Measurements from ENCODE around the gene SMCO4. TPM values are rescaled to one million over a fixed set of nuclear protein-coding genes. Genes with fewer than 3 reads are reported as not detected.

Gene SMCO4
- total and polyA plus RNA-seq, 2 donors (not counting 1 experiment from before 2014, with no cell fraction given), result 3.6 to 5.1 TPM

GRCh38 chr11:93504110-93505095, 38.8 kb downstream of the SMCO4 start:
- DNase-seq (no peak), ATAC-seq (ENCODE audit: low read depth) (no peak)
- Histone ChIP-seq H3K36me3 (replicated peaks in 1 of 2; ENCODE audit: control extremely low read depth in 1 of 2, control insufficient read depth in 1 of 2, extremely low read depth in 1 of 2, insufficient read depth in 2 of 2, low read length in 1 of 2) (no peaks in the 10 kb centered on the region), H3K9me3 (ENCODE audit: control extremely low read depth in 1 of 3, control insufficient read depth in 2 of 3, insufficient read depth in 1 of 3, low read length in 2 of 3) (peaks cover 0 to 5% (median 0%) of the 10 kb centered on the region in 3 donors), H3K4me2 (replicated peaks; ENCODE audit: low read depth, low read length, poor library complexity, severe bottlenecking) (no peak overlapping the region), H3K27ac (ENCODE audit: low read length in 2 of 2) (no peak overlapping the region), H4K20me1 (ENCODE audit: control insufficient read depth, insufficient read depth, low read length, poor library complexity, severe bottlenecking) (no peaks in the 10 kb centered on the region), H3K4me3 (ENCODE audit: control extremely low read depth in 1 of 5, extremely low read depth in 1 of 5, insufficient read depth in 1 of 5, low read depth in 2 of 5, low read length in 4 of 5) (no peak overlapping the region), H3K27me3 (replicated peaks in 1 of 4; ENCODE audit: control extremely low read depth in 1 of 4, control insufficient read depth in 3 of 4, insufficient read depth in 4 of 4, low read length in 3 of 4) (no peaks in the 10 kb centered on the region), H3K79me2 (ENCODE audit: control insufficient read depth, insufficient read depth, low read length) (no peaks in the 10 kb centered on the region), H3K4me1 (ENCODE audit: control insufficient read depth in 2 of 2, insufficient read depth in 2 of 2, low read length in 2 of 2) (no peaks in the 10 kb centered on the region), H2AFZ (ENCODE audit: insufficient read depth, low read depth, low read length, poor library complexity, severe bottlenecking) (no peak overlapping the region), H3K9ac (ENCODE audit: low read length) (no peak overlapping the region)
- TF ChIP-seq, protein P1, sequence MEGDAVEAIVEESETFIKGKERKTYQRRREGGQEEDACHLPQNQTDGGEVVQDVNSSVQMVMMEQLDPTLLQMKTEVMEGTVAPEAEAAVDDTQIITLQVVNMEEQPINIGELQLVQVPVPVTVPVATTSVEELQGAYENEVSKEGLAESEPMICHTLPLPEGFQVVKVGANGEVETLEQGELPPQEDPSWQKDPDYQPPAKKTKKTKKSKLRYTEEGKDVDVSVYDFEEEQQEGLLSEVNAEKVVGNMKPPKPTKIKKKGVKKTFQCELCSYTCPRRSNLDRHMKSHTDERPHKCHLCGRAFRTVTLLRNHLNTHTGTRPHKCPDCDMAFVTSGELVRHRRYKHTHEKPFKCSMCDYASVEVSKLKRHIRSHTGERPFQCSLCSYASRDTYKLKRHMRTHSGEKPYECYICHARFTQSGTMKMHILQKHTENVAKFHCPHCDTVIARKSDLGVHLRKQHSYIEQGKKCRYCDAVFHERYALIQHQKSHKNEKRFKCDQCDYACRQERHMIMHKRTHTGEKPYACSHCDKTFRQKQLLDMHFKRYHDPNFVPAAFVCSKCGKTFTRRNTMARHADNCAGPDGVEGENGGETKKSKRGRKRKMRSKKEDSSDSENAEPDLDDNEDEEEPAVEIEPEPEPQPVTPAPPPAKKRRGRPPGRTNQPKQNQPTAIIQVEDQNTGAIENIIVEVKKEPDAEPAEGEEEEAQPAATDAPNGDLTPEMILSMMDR (IDR thresholded peaks at IDR 0.05), result no peak
- no peak for TF ChIP-seq EZH2 (IDR thresholded peaks at IDR 0.05; ENCODE audit: borderline replicate concordance, insufficient read depth, low read depth, low read length, poor library complexity, severe bottlenecking)
- ChIA-PET CTCF (no interaction called here), POLR2A (no interaction called here)
- peaks cover 4% of the 10 kb centered on the region for H3K9me3 Mint-ChIP-seq (ENCODE audit: insufficient read depth)
- WGBS (ENCODE audit: insufficient coverage), result 100% methylated on average over 2 of the region's 3 CpGs
- intact Hi-C loops (cut with micrococcal nuclease), result no loop called here
- no peak overlapping the region for H3K4me3 Mint-ChIP-seq
- no peaks in the 10 kb centered on the region for H3K4me1 Mint-ChIP-seq
- no peaks in the 10 kb centered on the region for H3K27me3 Mint-ChIP-seq
- H3K27ac Mint-ChIP-seq, result no peak overlapping the region

- Histone ChIP-seq H3K36me3 (replicated peaks in 1 of 2; ENCODE audit: control extremely low read depth in 1 of 2, control insufficient read depth in 1 of 2, extremely low read depth in 1 of 2, insufficient read depth in 2 of 2, low read length in 1 of 2) (no peaks in the 10 kb centered on the region), H3K27me3 (replicated peaks in 1 of 4; ENCODE audit: control extremely low read depth in 1 of 4, control insufficient read depth in 3 of 4, insufficient read depth in 4 of 4, low read length in 3 of 4) (no peaks in the 10 kb centered on the region), H2AFZ (ENCODE audit: insufficient read depth, low read depth, low read length, poor library complexity, severe bottlenecking) (no peak overlapping the region), H4K20me1 (ENCODE audit: control insufficient read depth, insufficient read depth, low read length, poor library complexity, severe bottlenecking) (no peaks in the 10 kb centered on the region), H3K27ac (ENCODE audit: low read length in 2 of 2) (no peak overlapping the region), H3K4me3 (ENCODE audit: control extremely low read depth in 1 of 5, extremely low read depth in 1 of 5, insufficient read depth in 1 of 5, low read depth in 2 of 5, low read length in 4 of 5) (no peak overlapping the region), H3K79me2 (ENCODE audit: control insufficient read depth, insufficient read depth, low read length) (no peaks in the 10 kb centered on the region), H3K4me2 (replicated peaks; ENCODE audit: low read depth, low read length, poor library complexity, severe bottlenecking) (no peak overlapping the region), H3K9ac (ENCODE audit: low read length) (no peak overlapping the region), H3K4me1 (ENCODE audit: control insufficient read depth in 2 of 2, insufficient read depth in 2 of 2, low read length in 2 of 2) (no peaks in the 10 kb centered on the region), H3K9me3 (ENCODE audit: control extremely low read depth in 1 of 3, control insufficient read depth in 2 of 3, insufficient read depth in 1 of 3, low read length in 2 of 3) (no peaks in the 10 kb centered on the region)
- Mint-ChIP-seq H3K4me1 (no peaks in the 10 kb centered on the region), H3K27me3 (no peaks in the 10 kb centered on the region), H3K27ac (no peak overlapping the region), H3K4me3 (no peak overlapping the region), H3K9me3 (ENCODE audit: insufficient read depth) (no peaks in the 10 kb centered on the region)
- TF ChIP-seq EZH2 (IDR thresholded peaks at IDR 0.05; ENCODE audit: borderline replicate concordance, insufficient read depth, low read depth, low read length, poor library complexity, severe bottlenecking), result no peak
- TF ChIP-seq, protein P1 (IDR thresholded peaks at IDR 0.05), result no peak
- CTCF ChIA-PET, result no interaction called here
- no peak for ATAC-seq (ENCODE audit: low read depth)
- POLR2A ChIA-PET, result no interaction called here
- no peak for DNase-seq
- intact Hi-C loops (cut with micrococcal nuclease), result no loop called here
- 100% methylated on average over 1 of the region's 2 CpGs for WGBS (ENCODE audit: insufficient coverage)
Measured at GRCh38 chr11:93501856-93502255, 41.3 kb downstream of the SMCO4 start.
